HepG2 (cell line): ENCODE measurements around the gene FXYD4. TPM values are rescaled to one million over a fixed set of nuclear protein-coding genes. Genes with fewer than 3 reads are reported as not detected.

Experiments
- ATF7-NPFF ChIP-seq: sonication (generic); formaldehyde crosslinking; IDR thresholded peaks from 2 replicates; pipeline ENCODE4 v1.8.1; 2023; ENCODE audit warnings: mild to moderate bottlenecking, low read depth, missing genetic modification reagents, moderate library complexity
- CHCHD3 ChIP-seq: sonication (generic); formaldehyde crosslinking; IDR thresholded peaks from 2 replicates; pipeline ENCODE4 v1.8.0; 2022; ENCODE audit warnings: mild to moderate bottlenecking, missing genetic modification reagents, moderate library complexity
- ELF1 ChIP-seq: sonication (generic); formaldehyde crosslinking; IDR thresholded peaks from 2 replicates; pipeline ENCODE4 v1.4.0; 2020; ENCODE audit warnings: missing genetic modification reagents
- HDAC1 ChIP-seq: sonication (generic); formaldehyde crosslinking; IDR thresholded peaks from 2 replicates; pipeline ENCODE4 v1.5.1; 2020; ENCODE audit warnings: mild to moderate bottlenecking, missing genetic modification reagents
- HNRNPK ChIP-seq: fragments of 200-400 bp; formaldehyde crosslinking; IDR thresholded peaks from 2 replicates; pipeline ENCODE4 v1.6.1; 2018; ENCODE audit warnings: low read length, low read depth, moderate library complexity, mild to moderate bottlenecking; ENCODE audit not compliant: poor library complexity, severe bottlenecking
- LCORL ChIP-seq, 2 experiments: fragments of 450-650 bp in 1 of 2; sonication (generic) in 1 of 2; formaldehyde crosslinking in 1 of 2; IDR thresholded peaks; 2 replicates each; pipeline versions ENCODE4 v1.5.0 to v1.6.1; 2017 to 2020; ENCODE audit warnings: antibody characterized with exemption in 1 of 2, missing genetic modification reagents in 1 of 2
- MTA1 ChIP-seq: sonication (generic); formaldehyde crosslinking; IDR thresholded peaks from 2 replicates; pipeline ENCODE4 v1.4.0; 2020; ENCODE audit warnings: missing genetic modification reagents, mild to moderate bottlenecking, borderline replicate concordance
- POLR2A ChIP-seq, 2 experiments: IDR thresholded peaks; 2 replicates each; pipeline ENCODE4 v1.6.1; 2011; ENCODE audit warnings: low read depth in 2 of 2, low read length in 2 of 2, mild to moderate bottlenecking in 1 of 2, moderate library complexity in 1 of 2; ENCODE audit not compliant: insufficient read depth in 1 of 2
- TFAP4 ChIP-seq: sonication (generic); IDR thresholded peaks from 2 replicates; pipeline ENCODE4 v1.6.1; 2016; ENCODE audit warnings: low read depth, borderline replicate concordance
- TFDP2 ChIP-seq: sonication (generic); formaldehyde crosslinking; IDR thresholded peaks from 2 replicates; pipeline ENCODE4 v1.4.0; 2020; ENCODE audit warnings: missing genetic modification reagents
- THAP7 ChIP-seq: sonication (generic); formaldehyde crosslinking; IDR thresholded peaks from 2 replicates; pipeline ENCODE4 v1.8.1; 2023; ENCODE audit warnings: mild to moderate bottlenecking, missing genetic modification reagents
- YEATS4 ChIP-seq: sonication (generic); formaldehyde crosslinking; IDR thresholded peaks from 2 replicates; pipeline ENCODE4 v1.4.0; 2020; ENCODE audit warnings: missing genetic modification reagents, borderline replicate concordance
- ZGPAT ChIP-seq: IDR thresholded peaks from 2 replicates; pipeline ENCODE4 v1.6.1; 2016; ENCODE audit warnings: mild to moderate bottlenecking
- ZNF281 ChIP-seq: sonication (generic); formaldehyde crosslinking; IDR thresholded peaks from 2 replicates; pipeline ENCODE4 v1.4.0; 2020; ENCODE audit warnings: missing genetic modification reagents, borderline replicate concordance
- ZNF33A ChIP-seq: sonication (generic); formaldehyde crosslinking; IDR thresholded peaks from 2 replicates; pipeline ENCODE4 v1.5.1; 2020; ENCODE audit warnings: missing genetic modification reagents, mild to moderate bottlenecking, moderate library complexity, borderline replicate concordance
- ZNF343 ChIP-seq: sonication (generic); formaldehyde crosslinking; IDR thresholded peaks from 2 replicates; pipeline ENCODE4 v1.4.0; 2020; ENCODE audit warnings: mild to moderate bottlenecking, missing genetic modification reagents
- ZNF451 ChIP-seq: sonication (generic); formaldehyde crosslinking; IDR thresholded peaks from 2 replicates; pipeline ENCODE4 v1.5.0; 2020; ENCODE audit warnings: mild to moderate bottlenecking, missing genetic modification reagents
- ZNF510 ChIP-seq: sonication (generic); formaldehyde crosslinking; IDR thresholded peaks from 2 replicates; pipeline ENCODE4 v1.4.0; 2020; ENCODE audit warnings: low read depth, mild to moderate bottlenecking, missing genetic modification reagents
- ZNF580 ChIP-seq: IDR thresholded peaks from 2 replicates; pipeline ENCODE4 v1.6.1; 2016; ENCODE audit warnings: low read depth, borderline replicate concordance
- ZNF75D ChIP-seq: sonication (generic); formaldehyde crosslinking; IDR thresholded peaks from 2 replicates; pipeline ENCODE4 v1.8.1; 2023; ENCODE audit warnings: missing genetic modification reagents, mild to moderate bottlenecking, borderline replicate concordance
- ZSCAN29 ChIP-seq: sonication (generic); formaldehyde crosslinking; conservative IDR thresholded peaks from 2 replicates; pipeline ENCODE4 v1.4.0; 2020; ENCODE audit warnings: mild to moderate bottlenecking, missing genetic modification reagents
- polyA plus RNA-seq, 8 experiments: library from polyadenylated mRNA; depleted of rRNA in 3 of 8; stranded (reverse) in 7 of 8; unstranded in 1 of 8; fragments of >200 nt; fragmentation: Illumina TruSeq in 4 of 8; extraction: Trizol in 4 of 8; gene quantifications; 2 replicates each; pipeline versions ENCODE4 v1.2.1 to v1.2.3, GENCODE V29; 2011 to 2016; ENCODE audit warnings: low read depth in 4 of 8, missing spikeins in 1 of 8, mixed read lengths in 1 of 8; ENCODE audit not compliant: insufficient read depth in 1 of 8
- total RNA-seq, 5 experiments: library from RNA; depleted of rRNA; stranded (reverse); fragments of >200 nt; fragmentation: Illumina TruSeq; extraction: Trizol; gene quantifications; 2 replicates each; pipeline ENCODE4 v1.2.3, GENCODE V29; 2016; ENCODE audit warnings: low read depth in 1 of 5

The FXYD4 gene
- total and polyA plus RNA-seq, 2 of the 13 experiments (the other 11 are each of a cell fraction or from before 2014, with no cell fraction given), result not detected

- TF ChIP-seq TFDP2 (CRISPR knock-in tag) (peak; percentile 41; the same call in 1 of the 2 replicates), ZSCAN29 (CRISPR knock-in tag) (0 out of 2 replicates have a peak, but pooled peaks have one; percentile 46), ZGPAT (CRISPR knock-in tag) (peak; percentile 33; the same call in 1 of the 2 replicates), TFAP4 (peak; percentile 24; the same call in 1 of the 2 replicates), ELF1 (CRISPR knock-in tag) (peak; percentile 36; the same call in 1 of the 2 replicates), HNRNPK (no peak), ZNF75D (CRISPR knock-in tag) (no peak), ATF7-NPFF (peak; percentile 51; the same call in 1 of the 2 replicates), ZNF510 (CRISPR knock-in tag) (0 out of 2 replicates have a peak, but pooled peaks have one; percentile 65), LCORL (IDR thresholded peaks at IDR 0.05) (no peak), LCORL (CRISPR knock-in tag; IDR thresholded peaks at IDR 0.05) (peak; percentile 80; the same call in 1 of the 2 replicates), POLR2A (IDR thresholded peaks at IDR 0.05; ENCODE audit: insufficient read depth in 1 of 2, low read depth in 2 of 2, low read length in 2 of 2) (peak; percentile 52 to 66; a peak in 2 of 4 replicates), ZNF281 (no peak), THAP7 (CRISPR knock-in tag) (peak; percentile 76; the same call in 1 of the 2 replicates), MTA1 (CRISPR knock-in tag) (peak; percentile 72; the same call in 1 of the 2 replicates), ZNF580 (CRISPR knock-in tag) (peak; percentile 45; the same call in 1 of the 2 replicates), ZNF451 (CRISPR knock-in tag) (0 out of 2 replicates have a peak, but pooled peaks have one; percentile 36), ZNF343 (CRISPR knock-in tag) (peak; percentile 83; the same call in 1 of the 2 replicates), HDAC1 (CRISPR knock-in tag) (0 out of 2 replicates have a peak, but pooled peaks have one; percentile 54), CHCHD3 (0 out of 2 replicates have a peak, but pooled peaks have one; percentile 2), YEATS4 (CRISPR knock-in tag) (peak; percentile 49; the same call in 1 of the 2 replicates), ZNF33A (CRISPR knock-in tag) (no peak)
These were observed 6.0 kb downstream of the FXYD4 start (continued) for GRCh38 chr10:43377424-43377883.
